ENCODE data around the gene SOCS2.

DNA sequence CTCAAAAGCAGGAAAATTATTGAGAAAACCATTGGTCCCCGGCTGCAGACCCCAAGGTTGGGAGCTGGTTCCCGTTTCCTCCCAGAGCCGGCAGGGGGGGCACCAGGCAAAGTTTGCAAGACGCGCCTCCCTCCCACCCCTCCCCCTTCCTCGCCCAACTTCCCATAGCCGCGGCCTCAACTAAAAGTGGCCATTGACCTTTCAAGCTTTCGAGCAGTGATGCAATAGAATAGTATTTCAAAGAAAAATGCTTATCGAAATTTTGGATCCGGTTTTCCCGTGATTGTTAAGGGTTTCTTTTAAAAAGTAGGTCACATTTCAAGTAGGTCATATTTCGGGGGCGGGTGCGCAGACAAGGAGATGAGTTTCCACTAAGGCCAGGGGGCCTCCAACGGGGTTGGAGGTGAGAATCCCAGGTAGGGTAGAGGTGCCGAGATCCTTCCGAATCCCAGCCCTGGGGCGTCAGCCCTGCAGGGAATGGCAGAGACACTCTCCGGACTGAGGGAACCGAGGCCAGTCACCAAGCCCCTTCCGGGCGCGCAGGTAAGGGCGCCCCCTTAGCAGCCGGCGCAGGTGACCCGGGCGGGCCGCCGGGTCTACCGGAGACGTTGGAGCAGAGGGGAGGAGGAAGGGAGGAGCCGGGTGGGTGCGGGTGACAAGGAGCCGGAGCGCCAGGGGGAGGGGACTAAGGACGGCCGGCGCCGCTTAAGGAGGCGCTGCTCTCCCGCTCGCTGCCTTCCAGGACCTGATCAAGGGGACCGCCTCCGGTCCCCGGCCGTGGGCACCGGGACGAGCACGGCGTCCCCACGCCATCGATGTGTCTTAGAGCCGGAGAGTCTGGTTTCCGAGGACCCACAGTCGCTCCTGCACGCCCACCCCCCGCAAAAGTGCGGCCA, 2.6 kb upstream of the SOCS2 start:
- TF ChIP-seq, protein P1, sequence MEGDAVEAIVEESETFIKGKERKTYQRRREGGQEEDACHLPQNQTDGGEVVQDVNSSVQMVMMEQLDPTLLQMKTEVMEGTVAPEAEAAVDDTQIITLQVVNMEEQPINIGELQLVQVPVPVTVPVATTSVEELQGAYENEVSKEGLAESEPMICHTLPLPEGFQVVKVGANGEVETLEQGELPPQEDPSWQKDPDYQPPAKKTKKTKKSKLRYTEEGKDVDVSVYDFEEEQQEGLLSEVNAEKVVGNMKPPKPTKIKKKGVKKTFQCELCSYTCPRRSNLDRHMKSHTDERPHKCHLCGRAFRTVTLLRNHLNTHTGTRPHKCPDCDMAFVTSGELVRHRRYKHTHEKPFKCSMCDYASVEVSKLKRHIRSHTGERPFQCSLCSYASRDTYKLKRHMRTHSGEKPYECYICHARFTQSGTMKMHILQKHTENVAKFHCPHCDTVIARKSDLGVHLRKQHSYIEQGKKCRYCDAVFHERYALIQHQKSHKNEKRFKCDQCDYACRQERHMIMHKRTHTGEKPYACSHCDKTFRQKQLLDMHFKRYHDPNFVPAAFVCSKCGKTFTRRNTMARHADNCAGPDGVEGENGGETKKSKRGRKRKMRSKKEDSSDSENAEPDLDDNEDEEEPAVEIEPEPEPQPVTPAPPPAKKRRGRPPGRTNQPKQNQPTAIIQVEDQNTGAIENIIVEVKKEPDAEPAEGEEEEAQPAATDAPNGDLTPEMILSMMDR (IDR thresholded peaks at IDR 0.05) = peak; percentile 46 to 87 (median 70)
- TF ChIP-seq POLR2AphosphoS5 (IDR thresholded peaks at IDR 0.05) = peak; percentile 1 to 61
